NCI-H1105 (cell line): ENCODE measurements around the gene DMPK.
A peak's percentile ranks its signal among the peaks of the same experiment; 100 is the strongest.
"Not testable (repeated sequence)": the region's sequence is repeated elsewhere in the genome, so short reads cannot be mapped to it uniquely, and the experiment has no call there.

ENCODE experiments used
- DNase-seq: peaks from one replicate; lab custom pipeline; 2025; lab: John Stamatoyannopoulos, UW

DMPK gene

GRCh38 chr19:45768984-45769782 is 13.1 kb downstream of the DMPK start, which contains the start of gene SIX5:
Gene SIX5, minus strand, starts transcription at chr19:45769252. Its CDS starts 408 bp downstream, at chr19:45768844.
- DNase-seq, result peak; percentile 97

GRCh38 chr19:45768655-45768983 is 13.7 kb downstream of the DMPK start:
- DNase-seq, result no peak

- no peak for DNase-seq
Measured at GRCh38 chr19:45767881-45768654, 14.2 kb downstream of the DMPK start.

GRCh38 chr19:45767410-45767880 is 14.8 kb downstream of the DMPK start:
- no peak for DNase-seq

- DNase-seq, result no peak
Measured at GRCh38 chr19:45766869-45767346, 15.4 kb downstream of the DMPK start.

GRCh38 chr19:45766296-45766868 is 15.9 kb downstream of the DMPK start:
- DNase-seq, result no peak

GRCh38 chr19:45765702-45766295 is 16.5 kb downstream of the DMPK start:
- DNase-seq, result no peak

GRCh38 chr19:45764945-45765701 is 17.2 kb downstream of the DMPK start:
- no peak for DNase-seq

- DNase-seq, result no peak
Measured at GRCh38 chr19:45764475-45764874, 17.8 kb downstream of the DMPK start.

- no peak for DNase-seq
Measured at GRCh38 chr19:45763691-45764294, 18.5 kb downstream of the DMPK start.

- no peak for DNase-seq
Measured at GRCh38 chr19:45762870-45763631, 19.2 kb downstream of the DMPK start.

GRCh38 chr19:45761714-45762113 is 20.6 kb downstream of the DMPK start:
- DNase-seq, result no peak

- DNase-seq, result no peak
Measured at GRCh38 chr19:45758921-45759320, 23.4 kb downstream of the DMPK start.

GRCh38 chr19:45757695-45758094 is 24.6 kb downstream of the DMPK start:
- no peak for DNase-seq

GRCh38 chr19:45754323-45754722 is 28.0 kb downstream of the DMPK start:
- no peak for DNase-seq

GRCh38 chr19:45753548-45753947 is 28.7 kb downstream of the DMPK start:
- DNase-seq, result no peak

- DNase-seq, result no peak
Measured at GRCh38 chr19:45752639-45753038, 29.7 kb downstream of the DMPK start.

GRCh38 chr19:45751483-45751882 is 30.8 kb downstream of the DMPK start:
- not testable (repeated sequence) for DNase-seq

GRCh38 chr19:45747513-45747912 is 34.8 kb downstream of the DMPK start:
- no peak for DNase-seq

- no peak for DNase-seq
Measured at GRCh38 chr19:45746866-45747265, 35.4 kb downstream of the DMPK start.
